CD1c-positive myeloid dendritic cell (primary cell): ENCODE results near the gene TLR8.

Source experiments
- DNase-seq: peaks from one replicate; pipeline ENCODE4 v3.0.0-alpha.2; 2016; ENCODE audit errors: extremely low spot score

Gene TLR8

DNA sequence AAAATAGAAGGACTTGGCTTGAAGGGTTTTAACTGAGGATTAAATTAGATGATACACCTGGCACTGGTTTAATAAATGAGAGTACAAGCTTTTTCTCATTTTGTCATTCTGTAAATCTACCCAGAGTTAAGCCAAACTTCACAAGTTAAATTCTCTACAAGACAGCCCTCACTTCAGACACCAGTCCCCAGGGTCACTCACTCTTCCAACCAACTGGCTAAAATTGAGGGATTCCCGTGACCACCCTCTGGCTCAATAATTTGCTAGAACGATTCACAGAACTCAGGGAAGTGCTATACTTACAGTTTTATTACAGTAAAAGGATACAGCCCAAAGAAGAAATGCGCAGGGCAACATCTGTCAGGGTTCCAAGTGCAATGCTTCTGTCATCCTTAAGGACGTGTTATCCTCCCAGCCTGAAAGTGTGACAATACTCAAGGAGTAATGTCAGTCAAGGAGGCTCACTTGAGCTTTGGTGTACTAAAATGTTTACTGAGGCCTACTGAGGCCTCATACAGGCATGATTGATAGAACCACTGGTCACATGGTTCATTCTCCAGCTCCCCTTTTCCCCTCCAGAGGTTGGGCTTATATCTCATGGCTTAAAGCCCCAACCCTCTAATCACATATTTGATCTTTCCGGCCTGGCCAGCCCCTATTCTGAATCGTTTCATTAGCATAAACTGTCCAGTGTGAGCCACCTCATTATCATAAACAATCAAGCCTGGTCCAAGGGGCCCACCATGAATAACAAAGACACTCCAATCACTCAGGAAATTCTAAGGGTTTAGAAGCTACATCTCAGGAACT lies 58.9 kb downstream of the TLR8 start:
- DNase-seq = no peak

- DNase-seq = no peak
Observed at GRCh38 chrX:12966151-12966550, 59.7 kb downstream of the TLR8 start.

DNA sequence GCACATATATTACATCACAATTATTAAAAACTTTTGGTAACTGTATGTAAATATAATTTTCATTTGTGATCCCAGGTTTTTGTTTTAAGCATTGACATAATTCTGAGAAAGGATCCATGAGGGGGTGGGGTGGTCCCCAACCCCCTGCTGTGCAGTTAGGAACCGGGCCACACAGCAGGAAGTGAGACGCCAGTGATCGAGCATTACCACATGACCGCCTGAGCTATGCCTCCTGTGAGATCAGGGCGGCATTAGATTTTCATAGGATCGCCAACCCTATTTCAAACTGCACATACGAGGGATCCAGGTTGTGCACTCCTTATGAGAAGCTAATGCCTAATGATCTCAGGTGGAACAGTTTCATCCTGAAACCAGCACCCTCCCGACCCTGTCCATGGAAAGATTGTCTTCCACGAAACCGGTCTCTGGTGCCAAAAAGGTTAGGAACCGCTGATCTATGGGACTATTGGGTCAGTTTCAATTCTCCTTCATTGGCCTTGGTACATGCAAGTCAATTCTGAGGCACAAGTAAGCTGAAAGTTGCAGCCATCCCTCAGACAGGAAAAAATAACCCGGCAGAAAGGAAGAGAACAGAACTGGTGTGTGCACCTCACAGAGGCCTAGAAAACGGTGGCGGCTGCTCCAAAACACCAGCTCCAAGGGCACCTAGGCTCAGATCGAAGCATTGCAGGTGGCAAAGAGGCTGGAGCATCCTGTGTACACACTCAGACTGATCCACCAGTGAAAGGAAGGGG lies 61.5 kb downstream of the TLR8 start:
- DNase-seq = peak; percentile 32

- DNase-seq = peak; percentile 69
Observed at GRCh38 chrX:12970691-12971202, 64.3 kb downstream of the TLR8 start.

GRCh38 chrX:12971282-12972003 lies 65.0 kb downstream of the TLR8 start:
- no peak for DNase-seq

GRCh38 chrX:12972243-12972642 lies 65.8 kb downstream of the TLR8 start:
- no peak for DNase-seq
